CD4-positive, alpha-beta T cell treated with Interleukin-6 for 4 hours (primary cell): ENCODE results near the gene IFITM2.
"Not testable (repeated sequence)": the region's sequence is repeated elsewhere in the genome, so short reads cannot be mapped to it uniquely, and the experiment has no call there.

ENCODE experiments used
- DNase-seq: peaks from one replicate; pipeline ENCODE4 v3.0.0-alpha.2; 2020; ENCODE audit warnings: mixed read lengths

The IFITM2 gene

DNA sequence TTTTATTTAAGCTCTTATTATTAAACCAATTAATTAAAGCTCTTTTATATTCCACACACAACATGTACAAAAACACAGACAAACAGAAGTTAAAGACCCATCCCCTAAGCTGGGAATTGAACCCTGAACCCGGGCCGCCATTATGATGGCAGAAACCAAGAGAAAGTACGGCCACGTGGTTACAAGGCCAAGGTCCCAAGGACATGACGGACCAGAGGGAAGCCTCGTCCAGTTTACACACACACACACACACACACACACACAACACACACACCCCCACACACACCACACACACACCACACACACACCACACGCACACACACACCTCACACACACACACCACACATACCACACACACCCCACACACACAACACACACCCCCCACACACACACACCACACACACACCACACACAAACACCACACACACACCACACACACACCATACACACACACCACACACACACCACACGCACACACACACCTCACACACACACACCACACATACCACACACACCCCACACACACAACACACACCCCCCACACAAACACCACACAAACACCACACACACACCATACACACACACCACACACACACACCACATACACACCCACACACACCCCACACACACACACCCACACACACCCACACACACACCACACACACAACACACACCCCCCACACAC lies 41.8 kb downstream of the IFITM2 start:
- DNase-seq: not testable (repeated sequence)

DNA sequence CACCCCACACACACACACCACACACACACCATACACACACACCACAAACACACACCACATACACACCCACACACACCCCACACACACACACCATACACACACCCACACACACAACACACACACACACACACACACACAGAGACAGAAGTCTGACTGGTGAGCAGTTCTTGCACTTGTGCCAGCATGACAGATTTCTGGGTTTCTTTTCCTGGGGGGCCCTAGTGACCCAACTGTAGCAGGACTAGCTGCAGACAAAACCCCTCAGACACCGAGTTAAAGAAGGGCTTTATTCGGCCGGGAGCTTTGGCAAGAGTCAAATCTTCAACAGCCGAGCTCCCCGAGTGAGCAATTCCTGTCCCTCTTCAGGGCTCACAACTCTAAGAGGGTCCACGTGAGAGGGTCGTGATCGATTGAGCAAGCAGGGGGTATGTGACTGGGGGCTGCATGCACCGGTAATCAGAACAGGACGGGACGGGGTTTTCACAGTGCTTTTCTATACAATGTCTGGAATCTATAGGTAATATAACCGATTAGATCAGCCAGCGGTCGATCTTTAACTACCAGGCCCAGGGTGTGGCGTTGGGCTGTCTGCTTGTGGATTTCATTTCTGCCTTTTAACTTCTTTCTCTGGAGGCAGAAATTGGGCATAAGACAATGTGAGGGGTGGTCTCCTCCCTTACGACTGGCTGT lies 42.6 kb downstream of the IFITM2 start:
- not testable (repeated sequence) for DNase-seq

DNA sequence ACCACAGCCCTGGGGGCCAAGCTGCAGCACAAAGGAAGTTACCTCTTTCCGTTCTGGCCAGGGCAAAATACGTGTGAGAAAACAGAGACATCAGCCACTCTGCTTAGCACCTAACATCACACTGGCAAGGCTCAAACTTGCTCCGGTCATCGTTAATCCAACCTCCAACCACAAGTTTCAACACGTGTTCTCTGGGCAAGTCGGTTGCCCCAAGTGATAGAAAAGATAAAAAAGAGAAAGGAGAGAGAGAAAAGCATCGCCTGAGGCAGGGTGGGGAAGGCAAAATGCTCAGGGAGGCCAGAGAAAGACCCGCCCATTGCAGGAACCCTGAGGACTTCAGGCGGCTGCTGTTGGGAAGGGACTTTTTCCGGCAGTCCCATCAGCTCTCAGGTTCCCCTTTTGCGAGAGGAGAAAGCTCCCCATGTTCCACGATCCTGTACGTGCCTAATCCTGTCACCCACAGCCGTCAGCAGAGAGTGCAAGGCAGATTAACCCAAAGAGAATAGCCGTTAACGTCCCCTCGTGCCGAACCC lies 43.2 kb downstream of the IFITM2 start:
- no peak for DNase-seq

DNA sequence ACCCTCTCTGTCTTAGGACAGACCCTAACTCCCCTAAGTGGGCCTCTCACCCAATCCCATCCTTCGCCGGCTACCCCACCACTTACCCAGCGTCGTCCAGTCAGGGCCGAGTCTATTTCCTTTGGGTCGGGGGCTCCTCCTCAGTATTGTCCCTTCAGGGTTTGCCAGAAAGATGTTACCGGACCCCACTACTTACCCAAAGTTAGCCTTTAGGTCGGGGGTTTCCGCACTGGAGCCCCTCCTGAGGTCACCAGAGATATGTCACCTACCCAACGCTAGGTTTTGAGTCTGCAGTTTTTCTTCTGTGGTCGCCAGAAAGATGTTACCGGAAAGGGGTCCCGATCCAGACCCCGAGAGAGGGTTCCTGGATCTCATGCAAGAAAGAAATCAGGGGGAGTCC lies 43.8 kb downstream of the IFITM2 start:
- DNase-seq: no peak

- DNase-seq: no peak
Observed at GRCh38 chr11:352456-353031, 44.9 kb downstream of the IFITM2 start.

DNA sequence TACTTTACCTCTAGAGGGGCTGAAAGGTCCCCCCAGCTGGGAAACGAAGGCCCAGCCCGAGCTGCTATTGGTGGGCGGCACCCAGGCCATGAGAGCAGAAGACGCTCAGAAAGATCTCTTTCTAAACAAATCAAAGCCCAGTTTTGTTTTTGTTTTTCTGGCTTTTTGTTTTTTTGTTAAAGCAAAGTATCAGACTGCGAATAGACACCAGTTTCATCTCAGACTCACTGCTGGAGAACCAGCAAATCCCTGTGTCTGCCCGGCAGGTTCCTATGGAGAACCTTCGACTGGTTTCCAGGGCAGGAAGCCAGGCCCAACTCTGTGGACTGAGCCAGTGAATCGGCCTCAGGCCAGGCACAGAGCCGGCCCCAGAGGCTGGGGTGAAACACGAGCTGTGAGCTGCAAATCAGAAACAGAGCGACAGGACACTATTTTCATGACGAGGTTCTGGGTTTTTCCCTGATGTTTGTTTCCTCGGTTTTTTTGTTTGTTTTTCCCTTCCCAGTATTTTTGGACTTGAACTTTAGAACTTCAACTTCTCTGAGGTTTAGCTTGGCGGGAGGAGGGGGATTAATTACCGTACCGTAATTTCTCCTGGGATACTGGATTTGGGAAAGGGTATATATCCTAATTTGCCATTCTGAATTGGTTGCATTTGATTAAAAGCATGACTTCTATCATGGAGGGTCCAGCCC lies 45.7 kb downstream of the IFITM2 start:
- DNase-seq: no peak

DNA sequence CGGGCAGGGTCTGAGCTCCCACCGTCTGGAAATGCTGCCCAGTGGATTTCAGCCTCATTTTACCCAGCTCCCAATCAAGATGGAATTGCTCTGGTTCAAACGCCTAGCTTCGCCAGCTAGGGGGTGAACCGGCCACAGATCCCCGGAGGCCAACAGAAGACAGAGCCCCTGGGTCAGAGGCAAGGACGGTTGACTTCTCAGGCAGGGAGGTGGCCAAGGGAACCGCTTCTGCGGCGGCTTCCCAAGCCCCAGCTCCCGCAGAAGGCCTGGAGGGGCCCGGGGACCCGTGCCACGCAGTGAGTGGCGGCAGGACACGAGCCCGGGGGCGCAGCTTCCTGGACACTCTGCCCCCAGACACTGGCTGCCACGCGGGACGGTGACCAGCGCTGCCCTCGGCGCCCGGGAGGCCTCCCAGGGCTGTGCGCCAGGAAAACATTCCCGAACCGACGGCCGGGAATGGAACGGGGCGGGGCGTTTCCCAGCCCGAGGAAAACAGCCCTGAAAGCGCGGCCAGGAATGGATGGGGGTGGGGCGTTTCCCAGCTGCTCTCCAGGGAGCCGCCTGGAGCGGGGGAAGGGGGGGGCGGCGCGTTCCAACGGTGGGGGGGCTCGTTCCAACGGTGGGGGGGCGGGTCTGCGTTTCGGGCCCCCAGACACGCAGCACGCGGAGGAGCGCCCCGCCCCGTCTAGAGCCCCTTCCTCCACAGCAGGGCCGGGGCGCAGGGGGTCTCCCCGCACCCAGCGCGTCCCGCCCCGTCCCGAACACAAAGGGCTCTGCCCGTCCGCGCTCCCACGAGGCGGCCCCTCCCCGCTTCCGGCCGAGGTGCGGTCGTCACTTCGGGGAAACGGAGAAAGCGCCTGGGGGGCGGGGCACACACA lies 48.2 kb downstream of the IFITM2 start:
- DNase-seq: peak; percentile 92

DNA sequence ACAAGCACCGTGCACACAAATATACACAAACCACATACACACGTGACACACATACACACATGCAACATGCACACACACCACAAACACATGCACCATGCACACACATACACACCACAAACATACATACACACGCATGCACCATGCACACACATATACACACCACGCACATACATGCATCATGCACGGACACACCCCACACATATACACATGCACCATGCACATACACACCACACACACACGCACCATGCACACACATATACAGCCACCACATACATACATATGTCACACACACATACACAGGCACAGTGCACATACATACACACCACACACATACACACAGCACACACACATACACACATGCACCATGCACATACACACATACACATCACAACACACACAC lies 49.0 kb downstream of the IFITM2 start:
- no peak for DNase-seq

- no peak for DNase-seq
Observed at GRCh38 chr11:357582-357981, 50.0 kb downstream of the IFITM2 start.

- DNase-seq: no peak
Observed at GRCh38 chr11:358129-358800, 50.6 kb downstream of the IFITM2 start.
